ENCODE data around the gene REC114.

Gene REC114

GRCh38 chr15:73585871-73586654 is 143.1 kb downstream of the REC114 start:
- ChIA-PET CTCF (no interaction called here), POLR2A (ENCODE audit: low non-redundant PET) (no interaction called here)
- H3K27ac ChIP-seq = no peak overlapping the region
- TF ChIP-seq CTCF (conservative IDR thresholded peaks at IDR 0.05; ENCODE audit: low read depth) = no peak
- DNase-seq (ENCODE audit: low spot score) = no peak

GRCh38 chr15:73589766-73590165 is 146.8 kb downstream of the REC114 start:
- ChIA-PET POLR2A (ENCODE audit: low non-redundant PET) (no interaction called here), CTCF (no interaction called here)
- DNase-seq (ENCODE audit: low spot score) = no peak
- no peak for TF ChIP-seq CTCF (conservative IDR thresholded peaks at IDR 0.05; ENCODE audit: low read depth)
- H3K27ac ChIP-seq = no peak overlapping the region

GRCh38 chr15:73590263-73590662 is 147.3 kb downstream of the REC114 start:
- no peak for TF ChIP-seq CTCF (conservative IDR thresholded peaks at IDR 0.05; ENCODE audit: low read depth)
- CTCF ChIA-PET = no interaction called here

GRCh38 chr15:73593304-73594074 is 150.5 kb downstream of the REC114 start:
- no peak for DNase-seq (ENCODE audit: low spot score)
- ChIA-PET CTCF (no interaction called here), POLR2A (ENCODE audit: low non-redundant PET) (no interaction called here)
- H3K27ac ChIP-seq = no peak overlapping the region
- TF ChIP-seq CTCF (conservative IDR thresholded peaks at IDR 0.05; ENCODE audit: low read depth) = no peak

More at GRCh38 chr15:73590263-73590662, 147.3 kb downstream of the REC114 start:
- no peak overlapping the region for H3K27ac ChIP-seq
- POLR2A ChIA-PET (ENCODE audit: low non-redundant PET) = no interaction called here
- DNase-seq (ENCODE audit: low spot score) = no peak

- no peak for TF ChIP-seq CTCF (conservative IDR thresholded peaks at IDR 0.05; ENCODE audit: low read depth)
- CTCF ChIA-PET = no interaction called here
- POLR2A ChIA-PET (ENCODE audit: low non-redundant PET) = interaction anchor here (0.6 kb wide), 1 partner anchor 194 kb away, joined by 5 read pairs; no protein-coding TSS in a partner anchor
- no peak for DNase-seq (ENCODE audit: low spot score)
- H3K27ac ChIP-seq = no peak overlapping the region
Measured at GRCh38 chr15:73594109-73594508, 151.1 kb downstream of the REC114 start.

GRCh38 chr15:73596174-73596573 is 153.2 kb downstream of the REC114 start:
- no peak for TF ChIP-seq CTCF (conservative IDR thresholded peaks at IDR 0.05; ENCODE audit: low read depth)
- no peak for DNase-seq (ENCODE audit: low spot score)
- H3K27ac ChIP-seq = no peak overlapping the region
- CTCF ChIA-PET = interaction anchor here (0.5 to 0.7 kb wide), 2 partner anchors 40 to 43 kb away, joined by 3 to 4 read pairs; no protein-coding TSS in a partner anchor
- POLR2A ChIA-PET (ENCODE audit: low non-redundant PET) = no interaction called here
